H9 (cell line): ENCODE measurements around the gene OR5K2. TPM values are rescaled to one million over a fixed set of nuclear protein-coding genes. Genes with fewer than 3 reads are reported as not detected.

Experiments used
- DNase-seq: peaks from one replicate; pipeline ENCODE4 v3.0.0-alpha.2; 2017
- H2AFZ ChIP-seq: one replicate; pipeline ENCODE4 v1.6.1; 2013; ENCODE audit warnings: mild to moderate bottlenecking, low read length, control low read depth, moderate library complexity
- H2AK5ac ChIP-seq: 2 replicates; pipeline ENCODE4 v1.6.1; 2013; ENCODE audit warnings: low read length, control low read depth, mixed read lengths; ENCODE audit not compliant: insufficient read length
- H2BK120ac ChIP-seq: one replicate; pipeline ENCODE4 v1.6.1; 2013; ENCODE audit warnings: low read depth, mild to moderate bottlenecking, low read length, control low read depth, inconsistent platforms; ENCODE audit not compliant: poor library complexity, severe bottlenecking
- H2BK12ac ChIP-seq: 2 replicates; pipeline ENCODE4 v1.6.1; 2013; ENCODE audit warnings: low read length, control low read depth, mixed read lengths, low read depth; ENCODE audit not compliant: insufficient read length
- H2BK15ac ChIP-seq: 2 replicates; pipeline ENCODE4 v1.6.1; 2013; ENCODE audit warnings: low read depth, low read length, control low read depth
- H2BK20ac ChIP-seq: one replicate; pipeline ENCODE4 v1.6.1; 2013; ENCODE audit warnings: low read depth, mild to moderate bottlenecking, low read length, control low read depth, inconsistent platforms; ENCODE audit not compliant: poor library complexity, severe bottlenecking
- H2BK5ac ChIP-seq: 2 replicates; pipeline ENCODE4 v1.6.1; 2013; ENCODE audit warnings: low read length, control low read depth, mixed read lengths; ENCODE audit not compliant: insufficient read length
- H3K14ac ChIP-seq: 2 replicates; pipeline ENCODE4 v1.6.1; 2013; ENCODE audit warnings: low read length, control low read depth; ENCODE audit not compliant: insufficient read depth
- H3K18ac ChIP-seq: 2 replicates; pipeline ENCODE4 v1.6.1; 2013; ENCODE audit warnings: low read depth, mild to moderate bottlenecking, mixed read lengths, low read length, control low read depth; ENCODE audit not compliant: insufficient read length
- H3K23ac ChIP-seq: 2 replicates; pipeline ENCODE4 v1.6.1; 2013; ENCODE audit warnings: low read length, control low read depth, mixed read lengths, low read depth; ENCODE audit not compliant: insufficient read length
- H3K23me2 ChIP-seq: 2 replicates; pipeline ENCODE4 v1.6.1; 2013; ENCODE audit warnings: low read depth, mild to moderate bottlenecking, mixed read lengths, low read length, control low read depth; ENCODE audit not compliant: insufficient read length, poor library complexity, severe bottlenecking
- H3K27ac ChIP-seq: 2 replicates; pipeline ENCODE4 v1.5.1; 2013; ENCODE audit warnings: low read length, control low read depth, mixed read lengths, low read depth; ENCODE audit not compliant: insufficient read length
- H3K27me3 ChIP-seq: 2 replicates; pipeline ENCODE4 v1.6.1; 2013; ENCODE audit warnings: low read length, control low read depth, inconsistent platforms; ENCODE audit not compliant: insufficient read depth
- H3K4ac ChIP-seq: 2 replicates; pipeline ENCODE4 v1.6.1; 2013; ENCODE audit warnings: low read depth, mild to moderate bottlenecking, control low read depth, inconsistent platforms, low read length, moderate library complexity
- H3K4me1 ChIP-seq: 2 replicates; pipeline ENCODE4 v1.6.1; 2013; ENCODE audit warnings: low read length, control low read depth, inconsistent platforms; ENCODE audit not compliant: insufficient read depth
- H3K4me2 ChIP-seq: 2 replicates; pipeline ENCODE4 v1.6.1; 2013; ENCODE audit warnings: low read length, control low read depth, mixed read lengths; ENCODE audit not compliant: insufficient read length, insufficient read depth
- H3K56ac ChIP-seq: 2 replicates; pipeline ENCODE4 v1.6.1; 2013; ENCODE audit warnings: low read depth, mild to moderate bottlenecking, mixed read lengths, low read length, control low read depth; ENCODE audit not compliant: insufficient read length
- H3K79me1 ChIP-seq: 2 replicates; pipeline ENCODE4 v1.6.1; 2013; ENCODE audit warnings: low read depth, mild to moderate bottlenecking, moderate library complexity, low read length, control low read depth, inconsistent platforms; ENCODE audit not compliant: insufficient read depth, poor library complexity, severe bottlenecking
- H3K79me2 ChIP-seq: 2 replicates; pipeline ENCODE4 v1.6.1; 2013; ENCODE audit warnings: low read length, control low read depth, inconsistent platforms; ENCODE audit not compliant: insufficient read depth
- H3K9ac ChIP-seq: 2 replicates; pipeline ENCODE4 v1.6.1; 2013; ENCODE audit warnings: low read length, control low read depth, mixed read lengths; ENCODE audit not compliant: insufficient read length; ENCODE audit errors: extremely low read depth
- H3K9me3 ChIP-seq: one replicate; pipeline ENCODE4 v1.6.1; 2013; ENCODE audit warnings: low read depth, low read length, inconsistent platforms; ENCODE audit not compliant: control insufficient read depth
- H3T11ph ChIP-seq: one replicate; pipeline ENCODE4 v1.6.1; 2013; ENCODE audit warnings: mild to moderate bottlenecking, low read length, control low read depth, inconsistent platforms
- H4K20me1 ChIP-seq: one replicate; pipeline ENCODE4 v1.6.1; 2013; ENCODE audit not compliant: control insufficient read depth, insufficient read length, insufficient read depth
- H4K5ac ChIP-seq: 2 replicates; pipeline ENCODE4 v1.6.1; 2013; ENCODE audit warnings: low read depth, mild to moderate bottlenecking, mixed read lengths, low read length, control low read depth; ENCODE audit not compliant: insufficient read length
- H4K8ac ChIP-seq: replicated peaks from 2 replicates; pipeline ENCODE4 v1.6.1; 2013; ENCODE audit warnings: low read length, control low read depth, mixed read lengths, low read depth; ENCODE audit not compliant: insufficient read length
- H4K91ac ChIP-seq: 2 replicates; pipeline ENCODE4 v1.6.1; 2013; ENCODE audit warnings: low read depth, mild to moderate bottlenecking, moderate library complexity, mixed read lengths, low read length, control low read depth; ENCODE audit not compliant: insufficient read length
- H3K27ac Mint-ChIP-seq, 3 experiments: 2 replicates in 2 of 3; 3 replicates in 1 of 3; pipeline ENCODE4 v1.8.0; 2020 to 2021; ENCODE audit warnings: mixed read lengths in 3 of 3, mild to moderate bottlenecking in 1 of 3, moderate library complexity in 1 of 3
- H3K27me3 Mint-ChIP-seq: 2 replicates; pipeline ENCODE4 v1.8.0; 2021; ENCODE audit warnings: low read depth, mild to moderate bottlenecking, moderate library complexity, mixed read lengths
- H3K36me3 Mint-ChIP-seq, 3 experiments: 2 replicates in 2 of 3; 3 replicates in 1 of 3; pipeline ENCODE4 v1.8.0; 2020 to 2021; ENCODE audit warnings: low read depth in 3 of 3, mixed read lengths in 3 of 3; ENCODE audit not compliant: insufficient read depth in 1 of 3
- H3K4me1 Mint-ChIP-seq, 2 experiments: 2 replicates each; pipeline ENCODE4 v1.8.0; 2020; ENCODE audit warnings: mixed read lengths in 2 of 2
- H3K4me3 Mint-ChIP-seq, 2 experiments: 2 replicates in 1 of 2; 3 replicates in 1 of 2; pipeline ENCODE4 v1.8.0; 2020 to 2021; ENCODE audit warnings: mild to moderate bottlenecking in 2 of 2, mixed read lengths in 2 of 2, moderate library complexity in 1 of 2
- H3K9me3 Mint-ChIP-seq, 2 experiments: 2 replicates in 1 of 2; 3 replicates in 1 of 2; pipeline ENCODE4 v1.8.0; 2020; ENCODE audit warnings: mild to moderate bottlenecking in 2 of 2, mixed read lengths in 2 of 2, moderate library complexity in 1 of 2
- CTCF ChIP-seq: fragments of 200-600 bp; sonication (generic); conservative IDR thresholded peaks from 3 replicates; pipeline ENCODE4 v1.8.0; 2021; ENCODE audit warnings: antibody characterized with exemption, mild to moderate bottlenecking
- WGBS: extraction: QIAGEN DNeasy Blood & Tissue Kit; methylation state at CpG from one replicate; pipeline ENCODE4 v1.1.7; 2013; ENCODE audit warnings: missing lambda C conversion rate, low lambda C conversion rate, mixed read lengths; ENCODE audit not compliant: insufficient read length; ENCODE audit errors: extremely low coverage; 5-methylcytosine and 5-hydroxymethylcytosine counted together
- total RNA-seq: library from RNA; stranded (reverse); gene quantifications from 2 replicates; pipeline ENCODE4 v1.2.1, GENCODE V29; 2021

The OR5K2 gene
- total RNA-seq, 1 experiment from 2014 or later, result not detected

- H3K27me3 ChIP-seq, result no peaks in the 10 kb centered on the region
- peaks cover 9 to 20% of the 10 kb centered on the region in 2 experiments for H3K4me1 Mint-ChIP-seq
- 0 out of 2 replicates have a peak, but pooled peaks cover 2% of the 10 kb centered on the region for H3K79me2 ChIP-seq
- no peaks in the 10 kb centered on the region for H3K9me3 ChIP-seq
- H2BK5ac ChIP-seq, result no peak overlapping the region
- H4K5ac ChIP-seq, result no peak overlapping the region
- no peaks in the 10 kb centered on the region for H3K9me3 Mint-ChIP-seq
- H3K56ac ChIP-seq, result no peak overlapping the region
- H3K36me3 Mint-ChIP-seq, result peaks cover 10 to 38% (median 33%) of the 10 kb centered on the region in 3 experiments; a peak in 5 of 7 replicates
- H3K23ac ChIP-seq, result no peak overlapping the region
- H4K91ac ChIP-seq, result no peak overlapping the region
- no peak overlapping the region for H2BK12ac ChIP-seq
- no peak overlapping the region for H2BK120ac ChIP-seq
- H3K27ac ChIP-seq, result no peak overlapping the region
- H3K4me1 ChIP-seq, result peaks cover 2% of the 10 kb centered on the region; the same call in 1 of the 2 replicates
- no peak overlapping the region for H3K4ac ChIP-seq
- H3K14ac ChIP-seq, result no peak overlapping the region
- H3K9ac ChIP-seq, result no peak overlapping the region
- WGBS, result no CpG with 5 or more reads among the region's 1 CpG
- no peak overlapping the region for H2BK20ac ChIP-seq
- no peak overlapping the region for H2AFZ ChIP-seq
- H2AK5ac ChIP-seq, result no peak overlapping the region
- H3K4me2 ChIP-seq, result no peak overlapping the region
- H4K20me1 ChIP-seq, result no peaks in the 10 kb centered on the region
- no peak for DNase-seq
- no peak overlapping the region for H2BK15ac ChIP-seq
- no peaks in the 10 kb centered on the region for H3K27me3 Mint-ChIP-seq
- no peaks in the 10 kb centered on the region for H3K79me1 ChIP-seq
- H3T11ph ChIP-seq, result no peak overlapping the region
- H3K18ac ChIP-seq, result no peak overlapping the region
- no peaks in the 10 kb centered on the region for H3K23me2 ChIP-seq
- H3K27ac Mint-ChIP-seq, result no peak overlapping the region
- TF ChIP-seq CTCF, result no peak
- H3K4me3 Mint-ChIP-seq, result no peak overlapping the region
- no peak overlapping the region for H4K8ac ChIP-seq
Measured at GRCh38 chr3:98514948-98515347, 17.5 kb downstream of the OR5K2 start.
